Mammary epithelial cell (primary cell): ENCODE data around the gene MECP2.

Source experiments
- EZH2 ChIP-seq: IDR thresholded peaks from 2 replicates; pipeline ENCODE4 v1.6.1; 2012; ENCODE audit warnings: low read length, inconsistent platforms, borderline replicate concordance
- TF ChIP-seq, protein P1 (sequence below), 2 donors: IDR thresholded peaks in 1 of 2; conservative IDR thresholded peaks in 1 of 2; 2 replicates each; pipeline ENCODE4 v1.5.1; 2011 to 2012; ENCODE audit warnings: inconsistent platforms in 2 of 2, low read length in 2 of 2, mild to moderate bottlenecking in 2 of 2, control low read depth in 1 of 2, low read depth in 1 of 2; ENCODE audit not compliant: insufficient read depth in 1 of 2; ENCODE audit errors: extremely low read depth in 1 of 2

DNA sequence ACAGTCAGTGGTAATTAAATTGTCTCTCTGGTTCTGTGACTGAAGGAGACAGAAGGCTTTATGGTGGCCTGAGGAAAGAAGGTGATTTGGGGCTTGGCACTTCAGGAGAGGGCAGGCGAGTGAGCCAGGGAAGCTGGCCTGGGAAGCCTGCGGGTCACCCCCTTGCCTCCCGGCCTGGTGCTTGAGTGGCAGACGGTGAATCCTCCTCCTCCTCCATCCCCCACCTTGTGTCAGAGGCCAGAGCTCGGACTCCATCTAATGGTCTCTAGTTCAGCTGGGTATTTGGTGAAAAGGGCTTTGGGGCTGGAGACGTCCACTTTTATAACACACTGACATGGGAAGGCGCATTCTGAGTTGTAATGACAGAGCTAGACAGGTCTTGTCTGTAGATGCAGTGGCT, 116.3 kb downstream of the MECP2 start:
- TF ChIP-seq, protein P1, sequence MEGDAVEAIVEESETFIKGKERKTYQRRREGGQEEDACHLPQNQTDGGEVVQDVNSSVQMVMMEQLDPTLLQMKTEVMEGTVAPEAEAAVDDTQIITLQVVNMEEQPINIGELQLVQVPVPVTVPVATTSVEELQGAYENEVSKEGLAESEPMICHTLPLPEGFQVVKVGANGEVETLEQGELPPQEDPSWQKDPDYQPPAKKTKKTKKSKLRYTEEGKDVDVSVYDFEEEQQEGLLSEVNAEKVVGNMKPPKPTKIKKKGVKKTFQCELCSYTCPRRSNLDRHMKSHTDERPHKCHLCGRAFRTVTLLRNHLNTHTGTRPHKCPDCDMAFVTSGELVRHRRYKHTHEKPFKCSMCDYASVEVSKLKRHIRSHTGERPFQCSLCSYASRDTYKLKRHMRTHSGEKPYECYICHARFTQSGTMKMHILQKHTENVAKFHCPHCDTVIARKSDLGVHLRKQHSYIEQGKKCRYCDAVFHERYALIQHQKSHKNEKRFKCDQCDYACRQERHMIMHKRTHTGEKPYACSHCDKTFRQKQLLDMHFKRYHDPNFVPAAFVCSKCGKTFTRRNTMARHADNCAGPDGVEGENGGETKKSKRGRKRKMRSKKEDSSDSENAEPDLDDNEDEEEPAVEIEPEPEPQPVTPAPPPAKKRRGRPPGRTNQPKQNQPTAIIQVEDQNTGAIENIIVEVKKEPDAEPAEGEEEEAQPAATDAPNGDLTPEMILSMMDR (conservative IDR thresholded peaks at IDR 0.05 in 1 of 2, IDR thresholded peaks at IDR 0.05 in 1 of 2; ENCODE audit: extremely low read depth in 1 of 2, insufficient read depth in 1 of 2, low read depth in 1 of 2, low read length in 2 of 2), result no peak
- no peak for TF ChIP-seq EZH2
